Fibroblast of lung (primary cell): ENCODE measurements around the gene HYAL2.

Source experiments
- CTCF ChIP-seq, 2 donors: IDR thresholded peaks in 1 of 2; conservative IDR thresholded peaks in 1 of 2; 1 replicate in 1 of 2; 2 replicates in 1 of 2; pipeline ENCODE4 v1.5.1; 2011 to 2012; ENCODE audit warnings: low read length in 2 of 2, control low read depth in 1 of 2, inconsistent platforms in 1 of 2, low read depth in 1 of 2, mild to moderate bottlenecking in 1 of 2
- EZH2 ChIP-seq: IDR thresholded peaks from 2 replicates; pipeline ENCODE4 v1.5.1; 2012; ENCODE audit warnings: low read length, control low read depth, mild to moderate bottlenecking; ENCODE audit errors: missing control alignments

GRCh38 chr3:50353245-50354004 lies 30.9 kb upstream of the HYAL2 start:
- TF ChIP-seq CTCF (conservative IDR thresholded peaks at IDR 0.05 in 1 of 2, IDR thresholded peaks at IDR 0.05 in 1 of 2; ENCODE audit: low read depth in 1 of 2, low read length in 2 of 2) (no peak), EZH2 (no peak)
